Spleen (tissue), 11 donors: ENCODE data around the gene OARD1. TPM values are rescaled to one million over a fixed set of nuclear protein-coding genes. Genes with fewer than 3 reads are reported as not detected.

Source experiments
- DNase-seq: peaks from one replicate; pipeline ENCODE4 v3.0.0-alpha.2; 2020
- H3K27ac ChIP-seq, 8 donors: fragments of 200-600 bp; sonication (generic) in 7 of 8; 1 replicate in 4 of 8; 2 replicates in 4 of 8; pipeline versions ENCODE4 v1.5.0 to v1.8.0; 2016 to 2021; ENCODE audit warnings: inconsistent platforms in 4 of 8, mild to moderate bottlenecking in 4 of 8, moderate library complexity in 1 of 8
- H3K27me3 ChIP-seq, 7 donors: fragments of 200-600 bp; sonication (generic) in 6 of 7; replicated peaks in 1 of 7; 1 replicate in 4 of 7; 2 replicates in 3 of 7; pipeline versions ENCODE4 v1.5.0 to v1.8.0; 2016 to 2021; ENCODE audit warnings: inconsistent platforms in 3 of 7, mild to moderate bottlenecking in 1 of 7
- H3K36me3 ChIP-seq, 6 donors: fragments of 200-600 bp; sonication (generic) in 5 of 6; 1 replicate in 4 of 6; 2 replicates in 2 of 6; pipeline versions ENCODE4 v1.5.0 to v1.8.0; 2016 to 2021; ENCODE audit warnings: inconsistent platforms in 2 of 6
- H3K4me1 ChIP-seq, 6 donors: fragments of 200-600 bp; sonication (generic) in 5 of 6; 1 replicate in 3 of 6; 2 replicates in 3 of 6; pipeline versions ENCODE4 v1.5.0 to v1.8.0; 2016 to 2021; ENCODE audit warnings: inconsistent platforms in 3 of 6
- H3K4me3 ChIP-seq, 8 donors: fragments of 200-600 bp; sonication (generic) in 7 of 8; 1 replicate in 4 of 8; 2 replicates in 4 of 8; pipeline versions ENCODE4 v1.5.0 to v1.8.0; 2016 to 2021; ENCODE audit warnings: inconsistent platforms in 4 of 8, mild to moderate bottlenecking in 4 of 8, moderate library complexity in 2 of 8
- H3K9me3 ChIP-seq, 8 donors: fragments of 200-600 bp; sonication (generic) in 7 of 8; 1 replicate in 4 of 8; 2 replicates in 4 of 8; pipeline versions ENCODE4 v1.5.0 to v1.8.0; 2016 to 2021; ENCODE audit warnings: inconsistent platforms in 4 of 8
- CTCF ChIP-seq, 11 experiments: fragments of 200-600 bp in 7 of 11; fragments of 450-650 bp in 4 of 11; sonication (generic) in 4 of 11; IDR thresholded peaks in 8 of 11; conservative IDR thresholded peaks in 3 of 11; 1 replicate in 7 of 11; 2 replicates in 4 of 11; pipeline versions ENCODE4 v1.4.0 to v1.8.0; 2016 to 2021; ENCODE audit warnings: antibody characterized with exemption in 11 of 11, inconsistent platforms in 4 of 11, mild to moderate bottlenecking in 1 of 11
- POLR2A ChIP-seq, 3 donors: fragments of 450-650 bp; IDR thresholded peaks; one replicate each; pipeline ENCODE4 v1.5.1; 2017; ENCODE audit warnings: antibody characterized with exemption in 3 of 3, mild to moderate bottlenecking in 1 of 3
- POLR2AphosphoS5 ChIP-seq, 3 donors: sonication (generic); formaldehyde crosslinking; IDR thresholded peaks; one replicate each; pipeline ENCODE4 v1.5.1; 2017; ENCODE audit warnings: antibody characterized with exemption in 3 of 3
- WGBS, 5 donors: extraction: QIAGEN DNeasy Blood & Tissue Kit in 3 of 5; methylation state at CpG; one replicate each; pipeline versions ENCODE4 v1.1.5 to v1.1.7; 2013 to 2018; 5-methylcytosine and 5-hydroxymethylcytosine counted together
- intact Hi-C: fragments of 100-400 bp; cut with DNase I; formaldehyde crosslinking; loops from one replicate; pipeline ENCODE4 v1.15.0; 2023; ENCODE audit warnings: low total_unique reads
- polyA plus RNA-seq, 3 donors: library from polyadenylated mRNA; stranded (reverse); fragments of 200-250 nt; gene quantifications; one replicate each; pipeline ENCODE4 v1.2.1, GENCODE V29; 2013
- total RNA-seq, 7 donors: library from RNA; depleted of rRNA in 3 of 7; stranded (reverse); fragments of >200 nt in 3 of 7; fragmentation: NEBNext Ultra II Directional in 4 of 7; extraction: Animal tissue kit (Norgen Biotek cat#: 25700) in 4 of 7; gene quantifications; one replicate each; pipeline versions ENCODE4 v1.1.0 to v1.2.1, GENCODE V29; 2016 to 2021
- donor health status: healthy with polysubstance abuse.
- donor health status: DM: no; HTN: no; CAD: no; lungs with moderate emphysema.
- donor health status: DM: no; HTN: no; CAD: no.
- donor health status: Bipolar disorder and iron deficiency.
- donor health status: healthy.
- donor health status: DM: no; HTN: no; CAD: no.
- donor health status: DM: yes; HTN: yes; CAD: no.

OARD1 gene
- total and polyA plus RNA-seq, 10 donors = 20.7 to 41.4 (median 32.6) TPM

DNA sequence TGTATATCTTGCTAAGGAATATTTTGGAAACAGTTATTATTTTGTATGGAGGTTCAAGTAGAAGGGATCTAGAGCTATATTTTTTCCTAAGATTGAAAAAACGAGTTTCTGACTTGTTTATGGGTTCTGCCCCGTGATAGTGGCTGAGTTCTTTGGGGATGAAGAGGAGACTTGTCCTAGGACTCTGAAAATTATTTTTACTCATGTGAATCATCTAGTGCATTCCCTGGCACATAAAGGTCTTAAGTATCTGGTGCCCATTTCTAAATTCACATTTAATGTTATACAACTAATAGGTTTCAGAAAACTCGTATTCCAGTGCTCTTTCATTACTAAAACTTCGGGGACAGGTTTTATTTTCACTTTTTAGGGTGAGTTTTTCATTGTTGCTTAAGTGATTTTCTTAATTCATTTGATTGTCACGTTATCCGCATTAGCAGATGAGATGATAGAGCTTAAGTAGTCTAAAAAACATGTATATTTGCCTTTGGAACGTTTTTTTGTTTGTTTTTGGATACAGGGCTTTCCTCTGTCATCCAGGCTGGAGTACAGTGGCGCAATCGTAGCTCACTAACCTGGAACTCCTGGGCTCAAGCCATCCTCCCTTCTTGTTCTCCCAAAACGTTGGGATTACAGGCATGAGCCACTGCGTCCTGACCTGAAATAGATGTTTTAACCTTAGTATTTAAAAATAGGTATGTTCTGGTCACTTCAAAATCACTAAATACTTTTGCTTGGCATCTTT is 2.7 kb upstream of the OARD1 start:
- intact Hi-C loops = no loop called here
- Histone ChIP-seq H3K4me3 (peak overlapping the region in 6 of 8 donors; percentile 77 to 94 (median 87)), H3K4me1 (peaks cover 32 to 78% (median 48%) of the 10 kb centered on the region in 6 donors), H3K27me3 (no peaks in the 10 kb centered on the region), H3K36me3 (peaks cover 0 to 20% (median 5%) of the 10 kb centered on the region in 6 donors), H3K27ac (peak overlapping the region; percentile 91 to 100 (median 99)), H3K9me3 (no peaks in the 10 kb centered on the region)
- no peak for DNase-seq
- WGBS, 5 donors = 59 to 76% (median 63%) methylated on average over 11 of the region's 11 CpGs
- TF ChIP-seq POLR2AphosphoS5 (IDR thresholded peaks at IDR 0.05) (no peak), POLR2A (IDR thresholded peaks at IDR 0.05) (no peak), CTCF (IDR thresholded peaks at IDR 0.05 in 8 of 11, conservative IDR thresholded peaks at IDR 0.05 in 3 of 11) (no peak)

DNA sequence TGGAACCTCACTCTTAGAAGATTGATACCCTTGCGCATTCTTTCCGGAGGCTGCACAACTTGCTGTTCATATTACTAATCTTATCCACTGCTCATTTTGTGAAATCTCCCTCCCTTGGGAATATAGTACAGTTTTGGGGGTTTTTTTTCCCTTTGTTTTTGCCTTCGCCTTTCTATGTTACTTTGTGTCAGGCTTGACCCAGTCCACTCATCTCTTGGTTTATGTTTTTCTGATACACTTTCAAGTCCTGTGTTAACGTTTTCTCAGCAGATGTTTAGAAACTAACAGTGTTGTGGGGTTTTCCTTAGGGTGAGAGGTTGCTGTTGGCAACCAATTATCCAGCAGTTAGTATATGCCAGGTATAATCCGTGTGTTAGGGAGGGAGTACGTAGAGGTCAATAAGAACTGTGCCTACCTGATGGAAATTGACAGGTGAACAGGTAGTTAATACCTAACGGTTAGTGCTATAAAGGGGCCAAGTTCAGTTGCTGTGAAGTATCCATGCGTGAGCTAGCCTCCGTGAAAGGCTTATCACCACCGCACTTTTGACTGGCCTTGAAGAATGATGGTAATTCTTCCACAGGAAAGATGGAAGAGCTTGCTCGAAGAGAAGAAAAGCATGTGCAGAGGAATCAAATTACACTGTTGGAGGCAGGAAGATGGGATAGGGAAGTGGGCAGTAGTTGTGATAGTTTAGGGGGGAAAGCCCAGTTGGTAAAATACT is 2.0 kb upstream of the OARD1 start:
- intact Hi-C loops = no loop called here
- Histone ChIP-seq H3K4me3 (peak overlapping the region; percentile 71 to 94 (median 86)), H3K36me3 (peaks cover 0 to 20% (median 10%) of the 10 kb centered on the region in 6 donors), H3K9me3 (no peaks in the 10 kb centered on the region), H3K27me3 (no peaks in the 10 kb centered on the region), H3K27ac (peak overlapping the region; percentile 91 to 100 (median 99)), H3K4me1 (peaks cover 32 to 73% (median 43%) of the 10 kb centered on the region in 6 donors)
- DNase-seq = no peak
- 7 to 13% (median 11%) methylated on average over 11 of the region's 11 CpGs for WGBS, 5 donors
- TF ChIP-seq POLR2A (IDR thresholded peaks at IDR 0.05) = no peak
- no peak for TF ChIP-seq POLR2AphosphoS5 (IDR thresholded peaks at IDR 0.05)
- no peak for TF ChIP-seq CTCF (IDR thresholded peaks at IDR 0.05 in 8 of 11, conservative IDR thresholded peaks at IDR 0.05 in 3 of 11)

GRCh38 chr6:41073203-41073967 is 1.2 kb upstream of the OARD1 start:
- TF ChIP-seq POLR2A (IDR thresholded peaks at IDR 0.05) (peak; percentile 25 to 90 (median 46)), CTCF (IDR thresholded peaks at IDR 0.05 in 8 of 11, conservative IDR thresholded peaks at IDR 0.05 in 3 of 11) (peak in 6 of 11 experiments; percentile 21 to 64 (median 48)), POLR2AphosphoS5 (IDR thresholded peaks at IDR 0.05) (peak; percentile 94 to 95 (median 94))
- 0 to 1% (median 1%) methylated on average over 44 to 74 of the region's 74 CpGs for WGBS, 5 donors
- intact Hi-C loops = no loop called here
- H3K27ac ChIP-seq = peak overlapping the region; percentile 91 to 100 (median 99)
- no peaks in the 10 kb centered on the region for H3K27me3 ChIP-seq
- H3K36me3 ChIP-seq = peaks cover 0 to 24% (median 16%) of the 10 kb centered on the region in 6 donors
- peak overlapping the region; percentile 71 to 94 (median 86) for H3K4me3 ChIP-seq
- H3K9me3 ChIP-seq = no peaks in the 10 kb centered on the region
- H3K4me1 ChIP-seq = peaks cover 32 to 65% (median 43%) of the 10 kb centered on the region in 6 donors
- peak; percentile 97 for DNase-seq
